ENCODE data around the gene PRPS1. TPM values are rescaled to one million over a fixed set of nuclear protein-coding genes. Genes with fewer than 3 reads are reported as not detected.
A peak's percentile ranks its signal among the peaks of the same experiment; 100 is the strongest.

Gene PRPS1
- total RNA-seq, 1 donor from 2014 or later = 11.8 TPM

- Histone ChIP-seq H3K27me3 (ENCODE audit: control insufficient read depth, insufficient read depth, low read length) (no peaks in the 10 kb centered on the region), H3K36me3 (ENCODE audit: control insufficient read depth, insufficient read depth, low read length) (no peaks in the 10 kb centered on the region), H3K4me3 (ENCODE audit: low read depth, low read length) (no peak overlapping the region)
- DNase-seq (ENCODE audit: low read depth) = no peak
- no peak for TF ChIP-seq CTCF (IDR thresholded peaks at IDR 0.05; ENCODE audit: insufficient read depth, low read length, severe bottlenecking)
- FAIRE-seq = no peak
These were observed 57.7 kb downstream of the PRPS1 start for GRCh38 chrX:107686026-107686425.

- no peaks in the 10 kb centered on the region for H3K27me3 ChIP-seq (ENCODE audit: control insufficient read depth, insufficient read depth, low read length)
- no peak for TF ChIP-seq CTCF (IDR thresholded peaks at IDR 0.05; ENCODE audit: insufficient read depth, low read length, severe bottlenecking)
- H3K36me3 ChIP-seq (ENCODE audit: control insufficient read depth, insufficient read depth, low read length) = no peaks in the 10 kb centered on the region
- FAIRE-seq = no peak
- DNase-seq (ENCODE audit: low read depth) = no peak
- H3K4me3 ChIP-seq (ENCODE audit: low read depth, low read length) = no peak overlapping the region
These were observed 58.5 kb downstream of the PRPS1 start for GRCh38 chrX:107686792-107687191.

DNA sequence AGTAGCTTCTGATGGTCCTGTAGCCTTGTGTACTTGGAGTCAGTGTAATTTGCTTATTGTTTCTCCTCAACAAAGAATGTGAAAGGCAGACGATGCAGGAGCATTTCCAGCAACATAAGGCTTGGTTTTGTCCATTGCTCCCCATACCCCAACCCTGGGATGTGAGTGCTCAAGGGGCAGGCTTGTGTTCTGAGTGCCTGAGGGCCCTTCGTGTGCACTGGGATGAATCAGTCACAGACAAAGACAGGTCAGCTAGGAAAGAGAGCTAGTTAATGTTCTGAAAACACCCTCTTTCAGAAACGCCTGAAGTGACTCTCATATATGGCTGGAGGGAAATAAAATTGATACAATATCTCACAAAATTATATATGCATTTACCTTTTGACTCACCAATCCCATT, 59.1 kb downstream of the PRPS1 start:
- H3K4me3 ChIP-seq (ENCODE audit: low read depth, low read length) = no peak overlapping the region
- DNase-seq (ENCODE audit: low read depth) (no peak), FAIRE-seq (no peak)
- H3K27me3 ChIP-seq (ENCODE audit: control insufficient read depth, insufficient read depth, low read length) = no peaks in the 10 kb centered on the region
- TF ChIP-seq CTCF (IDR thresholded peaks at IDR 0.05; ENCODE audit: insufficient read depth, low read length, severe bottlenecking) = no peak
- no peaks in the 10 kb centered on the region for H3K36me3 ChIP-seq (ENCODE audit: control insufficient read depth, insufficient read depth, low read length)

DNA sequence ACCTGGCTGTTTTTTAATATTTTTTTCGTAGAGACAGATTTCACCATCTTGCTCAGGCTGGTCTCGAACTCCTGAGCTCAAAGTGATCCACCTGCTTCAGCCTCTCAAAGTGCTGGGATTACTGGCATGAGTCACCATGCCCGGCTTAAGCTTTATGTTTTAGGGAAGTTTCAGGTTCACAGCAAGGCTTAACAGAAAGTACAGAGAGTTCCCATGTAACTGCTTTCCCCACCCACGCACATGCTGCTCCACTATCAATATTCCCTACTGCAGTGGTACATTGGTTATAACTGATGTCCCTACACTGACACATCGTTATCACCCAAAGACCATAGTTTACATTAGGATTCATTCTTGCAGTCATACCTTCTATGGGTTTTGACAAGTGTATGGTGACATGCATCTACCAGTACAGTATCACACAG, 62.7 kb downstream of the PRPS1 start:
- TF ChIP-seq CTCF (IDR thresholded peaks at IDR 0.05; ENCODE audit: insufficient read depth, low read length, severe bottlenecking) = no peak
- no peaks in the 10 kb centered on the region for H3K27me3 ChIP-seq (ENCODE audit: control insufficient read depth, insufficient read depth, low read length)
- DNase-seq (ENCODE audit: low read depth) (no peak), FAIRE-seq (no peak)
- no peaks in the 10 kb centered on the region for H3K36me3 ChIP-seq (ENCODE audit: control insufficient read depth, insufficient read depth, low read length)
- no peak overlapping the region for H3K4me3 ChIP-seq (ENCODE audit: low read depth, low read length)

GRCh38 chrX:107699616-107700015, 71.3 kb downstream of the PRPS1 start:
- FAIRE-seq (no peak), DNase-seq (ENCODE audit: low read depth) (no peak)
- no peaks in the 10 kb centered on the region for H3K36me3 ChIP-seq (ENCODE audit: control insufficient read depth, insufficient read depth, low read length)
- no peak overlapping the region for H3K4me3 ChIP-seq (ENCODE audit: low read depth, low read length)
- no peak for TF ChIP-seq CTCF (IDR thresholded peaks at IDR 0.05; ENCODE audit: insufficient read depth, low read length, severe bottlenecking)
- H3K27me3 ChIP-seq (ENCODE audit: control insufficient read depth, insufficient read depth, low read length) = no peaks in the 10 kb centered on the region

GRCh38 chrX:107700317-107700774, 72.0 kb downstream of the PRPS1 start:
- Histone ChIP-seq H3K27me3 (ENCODE audit: control insufficient read depth, insufficient read depth, low read length) (no peaks in the 10 kb centered on the region), H3K4me3 (ENCODE audit: low read depth, low read length) (no peak overlapping the region), H3K36me3 (ENCODE audit: control insufficient read depth, insufficient read depth, low read length) (no peaks in the 10 kb centered on the region)
- FAIRE-seq (no peak), DNase-seq (ENCODE audit: low read depth) (peak; percentile 72)
- TF ChIP-seq CTCF (IDR thresholded peaks at IDR 0.05; ENCODE audit: insufficient read depth, low read length, severe bottlenecking) = no peak

All from bronchial epithelial cell (primary cell).